Stimulated activated naive CD8-positive, alpha-beta T cell treated with anti-CD3 and anti-CD28 coated beads, Interleukin-15, Interleukin-2, amounts not matched to agents 100 U/mL and 50 U/mL, for 24 hours (primary cell): ENCODE measurements around the gene EML3.
"Not testable (repeated sequence)": the region's sequence is repeated elsewhere in the genome, so short reads cannot be mapped to it uniquely, and the experiment has no call there.

Source experiments
- ATAC-seq: fragments of 150-1000 bp; cut with Tn5 transposase; one replicate; pipeline ENCODE4 v1.10.0; 2021
- DNase-seq: peaks from one replicate; pipeline ENCODE4 v3.0.0; 2021

Gene EML3

GRCh38 chr11:62621567-62622470 lies 9.2 kb upstream of the EML3 start, which contains the start of gene B3GAT3:
Gene B3GAT3, minus strand, starts transcription at chr11:62621986. Its CDS starts 39 bp downstream, at chr11:62621947.
- DNase-seq: peak; percentile 97

GRCh38 chr11:62621027-62621566 lies 8.5 kb upstream of the EML3 start:
- ATAC-seq: no peak
- no peak for DNase-seq

More at GRCh38 chr11:62621567-62622470, 9.2 kb upstream of the EML3 start, which contains the start of gene B3GAT3:
- ATAC-seq: peak; percentile 97

- ATAC-seq, DNase-seq: not testable (repeated sequence)
Observed at GRCh38 chr11:62616957-62617356, 4.4 kb upstream of the EML3 start.

GRCh38 chr11:62615521-62615920 lies 2.9 kb upstream of the EML3 start:
- ATAC-seq (no peak), DNase-seq (no peak)

GRCh38 chr11:62614275-62614674 lies 1.7 kb upstream of the EML3 start:
- ATAC-seq (peak; percentile 9), DNase-seq (peak; percentile 59)

GRCh38 chr11:62613291-62613778 lies 760 bp upstream of the EML3 start:
- ATAC-seq: no peak

GRCh38 chr11:62611705-62612365 lies 740 bp downstream of the EML3 start:
- ATAC-seq (peak; percentile 41), DNase-seq (peak; percentile 64)

More at GRCh38 chr11:62613291-62613778, 760 bp upstream of the EML3 start:
- no peak for DNase-seq

- no peak for DNase-seq
- ATAC-seq: no peak
Observed at GRCh38 chr11:62610814-62611704, 1.5 kb downstream of the EML3 start.

GRCh38 chr11:62610403-62610802 lies 2.2 kb downstream of the EML3 start:
- ATAC-seq: no peak
- DNase-seq: no peak

GRCh38 chr11:62608776-62609175 lies 3.8 kb downstream of the EML3 start:
- no peak for DNase-seq
- ATAC-seq: no peak

GRCh38 chr11:62607714-62608113 lies 4.9 kb downstream of the EML3 start:
- no peak for DNase-seq
- ATAC-seq: no peak

GRCh38 chr11:62605902-62606301 lies 6.7 kb downstream of the EML3 start:
- ATAC-seq (no peak), DNase-seq (no peak)

GRCh38 chr11:62605467-62605866 lies 7.1 kb downstream of the EML3 start:
- ATAC-seq: no peak
- no peak for DNase-seq

- no peak for ATAC-seq
- DNase-seq: no peak
Observed at GRCh38 chr11:62604460-62605120, 8.0 kb downstream of the EML3 start.

GRCh38 chr11:62603776-62604299 lies 8.7 kb downstream of the EML3 start:
- ATAC-seq (no peak), DNase-seq (no peak)

GRCh38 chr11:62603072-62603408 lies 9.5 kb downstream of the EML3 start:
- DNase-seq (no peak), ATAC-seq (no peak)

GRCh38 chr11:62602141-62603071 lies 10.2 kb downstream of the EML3 start:
- ATAC-seq: no peak
- DNase-seq: no peak

GRCh38 chr11:62601372-62602140 lies 11.0 kb downstream of the EML3 start, which contains the start of gene MTA2:
Gene MTA2, minus strand, starts transcription at chr11:62601865. Its CDS starts 415 bp downstream, at chr11:62601450.
- peak; percentile 86 for ATAC-seq
- DNase-seq: peak; percentile 100

GRCh38 chr11:62601122-62601371 lies 11.5 kb downstream of the EML3 start:
- DNase-seq (peak; percentile 70), ATAC-seq (peak; percentile 6)
